H9 (cell line): Measurements from ENCODE around the gene GOLGA8S. TPM values are rescaled to one million over a fixed set of nuclear protein-coding genes. Genes with fewer than 3 reads are reported as not detected.
A peak's percentile ranks its signal among the peaks of the same experiment; 100 is the strongest.
"Not testable (repeated sequence)": the region's sequence is repeated elsewhere in the genome, so short reads cannot be mapped to it uniquely, and the experiment has no call there.

Experiments
- DNase-seq: peaks from one replicate; pipeline ENCODE4 v3.0.0-alpha.2; 2017
- H2AFZ ChIP-seq: one replicate; pipeline ENCODE4 v1.6.1; 2013; ENCODE audit warnings: mild to moderate bottlenecking, low read length, control low read depth, moderate library complexity
- H2AK5ac ChIP-seq: 2 replicates; pipeline ENCODE4 v1.6.1; 2013; ENCODE audit warnings: low read length, control low read depth, mixed read lengths; ENCODE audit not compliant: insufficient read length
- H2BK120ac ChIP-seq: one replicate; pipeline ENCODE4 v1.6.1; 2013; ENCODE audit warnings: low read depth, mild to moderate bottlenecking, low read length, control low read depth, inconsistent platforms; ENCODE audit not compliant: poor library complexity, severe bottlenecking
- H2BK12ac ChIP-seq: 2 replicates; pipeline ENCODE4 v1.6.1; 2013; ENCODE audit warnings: low read length, control low read depth, mixed read lengths, low read depth; ENCODE audit not compliant: insufficient read length
- H2BK15ac ChIP-seq: 2 replicates; pipeline ENCODE4 v1.6.1; 2013; ENCODE audit warnings: low read depth, low read length, control low read depth
- H2BK20ac ChIP-seq: one replicate; pipeline ENCODE4 v1.6.1; 2013; ENCODE audit warnings: low read depth, mild to moderate bottlenecking, low read length, control low read depth, inconsistent platforms; ENCODE audit not compliant: poor library complexity, severe bottlenecking
- H2BK5ac ChIP-seq: 2 replicates; pipeline ENCODE4 v1.6.1; 2013; ENCODE audit warnings: low read length, control low read depth, mixed read lengths; ENCODE audit not compliant: insufficient read length
- H3K14ac ChIP-seq: 2 replicates; pipeline ENCODE4 v1.6.1; 2013; ENCODE audit warnings: low read length, control low read depth; ENCODE audit not compliant: insufficient read depth
- H3K18ac ChIP-seq: 2 replicates; pipeline ENCODE4 v1.6.1; 2013; ENCODE audit warnings: low read depth, mild to moderate bottlenecking, mixed read lengths, low read length, control low read depth; ENCODE audit not compliant: insufficient read length
- H3K23ac ChIP-seq: 2 replicates; pipeline ENCODE4 v1.6.1; 2013; ENCODE audit warnings: low read length, control low read depth, mixed read lengths, low read depth; ENCODE audit not compliant: insufficient read length
- H3K23me2 ChIP-seq: 2 replicates; pipeline ENCODE4 v1.6.1; 2013; ENCODE audit warnings: low read depth, mild to moderate bottlenecking, mixed read lengths, low read length, control low read depth; ENCODE audit not compliant: insufficient read length, poor library complexity, severe bottlenecking
- H3K27ac ChIP-seq: 2 replicates; pipeline ENCODE4 v1.5.1; 2013; ENCODE audit warnings: low read length, control low read depth, mixed read lengths, low read depth; ENCODE audit not compliant: insufficient read length
- H3K27me3 ChIP-seq: 2 replicates; pipeline ENCODE4 v1.6.1; 2013; ENCODE audit warnings: low read length, control low read depth, inconsistent platforms; ENCODE audit not compliant: insufficient read depth
- H3K4ac ChIP-seq: 2 replicates; pipeline ENCODE4 v1.6.1; 2013; ENCODE audit warnings: low read depth, mild to moderate bottlenecking, control low read depth, inconsistent platforms, low read length, moderate library complexity
- H3K4me1 ChIP-seq: 2 replicates; pipeline ENCODE4 v1.6.1; 2013; ENCODE audit warnings: low read length, control low read depth, inconsistent platforms; ENCODE audit not compliant: insufficient read depth
- H3K4me2 ChIP-seq: 2 replicates; pipeline ENCODE4 v1.6.1; 2013; ENCODE audit warnings: low read length, control low read depth, mixed read lengths; ENCODE audit not compliant: insufficient read length, insufficient read depth
- H3K56ac ChIP-seq: 2 replicates; pipeline ENCODE4 v1.6.1; 2013; ENCODE audit warnings: low read depth, mild to moderate bottlenecking, mixed read lengths, low read length, control low read depth; ENCODE audit not compliant: insufficient read length
- H3K79me1 ChIP-seq: 2 replicates; pipeline ENCODE4 v1.6.1; 2013; ENCODE audit warnings: low read depth, mild to moderate bottlenecking, moderate library complexity, low read length, control low read depth, inconsistent platforms; ENCODE audit not compliant: insufficient read depth, poor library complexity, severe bottlenecking
- H3K79me2 ChIP-seq: 2 replicates; pipeline ENCODE4 v1.6.1; 2013; ENCODE audit warnings: low read length, control low read depth, inconsistent platforms; ENCODE audit not compliant: insufficient read depth
- H3K9ac ChIP-seq: 2 replicates; pipeline ENCODE4 v1.6.1; 2013; ENCODE audit warnings: low read length, control low read depth, mixed read lengths; ENCODE audit not compliant: insufficient read length; ENCODE audit errors: extremely low read depth
- H3K9me3 ChIP-seq: one replicate; pipeline ENCODE4 v1.6.1; 2013; ENCODE audit warnings: low read depth, low read length, inconsistent platforms; ENCODE audit not compliant: control insufficient read depth
- H3T11ph ChIP-seq: one replicate; pipeline ENCODE4 v1.6.1; 2013; ENCODE audit warnings: mild to moderate bottlenecking, low read length, control low read depth, inconsistent platforms
- H4K20me1 ChIP-seq: one replicate; pipeline ENCODE4 v1.6.1; 2013; ENCODE audit not compliant: control insufficient read depth, insufficient read length, insufficient read depth
- H4K5ac ChIP-seq: 2 replicates; pipeline ENCODE4 v1.6.1; 2013; ENCODE audit warnings: low read depth, mild to moderate bottlenecking, mixed read lengths, low read length, control low read depth; ENCODE audit not compliant: insufficient read length
- H4K8ac ChIP-seq: replicated peaks from 2 replicates; pipeline ENCODE4 v1.6.1; 2013; ENCODE audit warnings: low read length, control low read depth, mixed read lengths, low read depth; ENCODE audit not compliant: insufficient read length
- H4K91ac ChIP-seq: 2 replicates; pipeline ENCODE4 v1.6.1; 2013; ENCODE audit warnings: low read depth, mild to moderate bottlenecking, moderate library complexity, mixed read lengths, low read length, control low read depth; ENCODE audit not compliant: insufficient read length
- H3K27ac Mint-ChIP-seq, 3 experiments: 2 replicates in 2 of 3; 3 replicates in 1 of 3; pipeline ENCODE4 v1.8.0; 2020 to 2021; ENCODE audit warnings: mixed read lengths in 3 of 3, mild to moderate bottlenecking in 1 of 3, moderate library complexity in 1 of 3
- H3K27me3 Mint-ChIP-seq: 2 replicates; pipeline ENCODE4 v1.8.0; 2021; ENCODE audit warnings: low read depth, mild to moderate bottlenecking, moderate library complexity, mixed read lengths
- H3K36me3 Mint-ChIP-seq, 3 experiments: 2 replicates in 2 of 3; 3 replicates in 1 of 3; pipeline ENCODE4 v1.8.0; 2020 to 2021; ENCODE audit warnings: low read depth in 3 of 3, mixed read lengths in 3 of 3; ENCODE audit not compliant: insufficient read depth in 1 of 3
- H3K4me1 Mint-ChIP-seq, 2 experiments: 2 replicates each; pipeline ENCODE4 v1.8.0; 2020; ENCODE audit warnings: mixed read lengths in 2 of 2
- H3K4me3 Mint-ChIP-seq, 2 experiments: 2 replicates in 1 of 2; 3 replicates in 1 of 2; pipeline ENCODE4 v1.8.0; 2020 to 2021; ENCODE audit warnings: mild to moderate bottlenecking in 2 of 2, mixed read lengths in 2 of 2, moderate library complexity in 1 of 2
- H3K9me3 Mint-ChIP-seq, 2 experiments: 2 replicates in 1 of 2; 3 replicates in 1 of 2; pipeline ENCODE4 v1.8.0; 2020; ENCODE audit warnings: mild to moderate bottlenecking in 2 of 2, mixed read lengths in 2 of 2, moderate library complexity in 1 of 2
- WGBS: extraction: QIAGEN DNeasy Blood & Tissue Kit; methylation state at CpG from one replicate; pipeline ENCODE4 v1.1.7; 2013; ENCODE audit warnings: missing lambda C conversion rate, low lambda C conversion rate, mixed read lengths; ENCODE audit not compliant: insufficient read length; ENCODE audit errors: extremely low coverage; 5-methylcytosine and 5-hydroxymethylcytosine counted together
- total RNA-seq: library from RNA; stranded (reverse); gene quantifications from 2 replicates; pipeline ENCODE4 v1.2.1, GENCODE V29; 2021
- TF ChIP-seq, protein P1 (sequence below): fragments of 200-600 bp; sonication (generic); conservative IDR thresholded peaks from 3 replicates; pipeline ENCODE4 v1.8.0; 2021; ENCODE audit warnings: antibody characterized with exemption, mild to moderate bottlenecking

GOLGA8S gene
- total RNA-seq, 1 experiment from 2014 or later: 0.07 TPM

DNA sequence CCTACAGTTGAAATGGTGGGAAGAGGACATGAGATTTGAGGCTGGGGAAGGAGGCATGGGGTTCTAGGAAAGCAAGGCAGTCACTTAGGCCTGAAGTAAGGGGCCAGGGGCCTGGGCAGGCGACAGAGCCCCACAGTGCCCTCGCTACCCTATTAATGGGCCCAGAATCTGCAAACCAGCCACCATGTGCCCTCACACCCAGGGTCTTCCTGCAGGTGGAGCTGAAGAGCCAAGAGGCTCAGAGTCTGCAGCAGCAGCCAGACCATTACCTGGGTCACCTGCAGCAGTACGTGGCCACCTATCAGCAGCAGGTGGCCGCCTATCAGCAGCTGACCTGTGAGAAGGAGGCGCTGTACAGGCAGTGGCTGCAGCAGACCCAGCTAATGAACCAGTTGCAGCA is 8.1 kb downstream of the GOLGA8S start:
- H3K27ac Mint-ChIP-seq, H3T11ph ChIP-seq, H3K23me2 ChIP-seq, H3K4me1 Mint-ChIP-seq, H4K8ac ChIP-seq, H3K27me3 ChIP-seq, H2BK12ac ChIP-seq, H2BK120ac ChIP-seq, H2AK5ac ChIP-seq, H2BK5ac ChIP-seq, H3K4ac ChIP-seq, H3K36me3 Mint-ChIP-seq, H4K91ac ChIP-seq, H4K20me1 ChIP-seq, H3K4me2 ChIP-seq, H3K14ac ChIP-seq, H3K56ac ChIP-seq, H3K4me1 ChIP-seq, H3K9ac ChIP-seq, H3K9me3 Mint-ChIP-seq, H4K5ac ChIP-seq, H2BK15ac ChIP-seq, DNase-seq, H3K9me3 ChIP-seq, H2BK20ac ChIP-seq, H3K4me3 Mint-ChIP-seq, H3K27ac ChIP-seq, H3K23ac ChIP-seq, H3K79me1 ChIP-seq, H3K18ac ChIP-seq, H3K27me3 Mint-ChIP-seq, H3K79me2 ChIP-seq, H2AFZ ChIP-seq: not testable (repeated sequence)
- TF ChIP-seq, protein P1, sequence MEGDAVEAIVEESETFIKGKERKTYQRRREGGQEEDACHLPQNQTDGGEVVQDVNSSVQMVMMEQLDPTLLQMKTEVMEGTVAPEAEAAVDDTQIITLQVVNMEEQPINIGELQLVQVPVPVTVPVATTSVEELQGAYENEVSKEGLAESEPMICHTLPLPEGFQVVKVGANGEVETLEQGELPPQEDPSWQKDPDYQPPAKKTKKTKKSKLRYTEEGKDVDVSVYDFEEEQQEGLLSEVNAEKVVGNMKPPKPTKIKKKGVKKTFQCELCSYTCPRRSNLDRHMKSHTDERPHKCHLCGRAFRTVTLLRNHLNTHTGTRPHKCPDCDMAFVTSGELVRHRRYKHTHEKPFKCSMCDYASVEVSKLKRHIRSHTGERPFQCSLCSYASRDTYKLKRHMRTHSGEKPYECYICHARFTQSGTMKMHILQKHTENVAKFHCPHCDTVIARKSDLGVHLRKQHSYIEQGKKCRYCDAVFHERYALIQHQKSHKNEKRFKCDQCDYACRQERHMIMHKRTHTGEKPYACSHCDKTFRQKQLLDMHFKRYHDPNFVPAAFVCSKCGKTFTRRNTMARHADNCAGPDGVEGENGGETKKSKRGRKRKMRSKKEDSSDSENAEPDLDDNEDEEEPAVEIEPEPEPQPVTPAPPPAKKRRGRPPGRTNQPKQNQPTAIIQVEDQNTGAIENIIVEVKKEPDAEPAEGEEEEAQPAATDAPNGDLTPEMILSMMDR: peak; percentile 30; the same call in 2 of the 3 replicates
- no CpG with 5 or more reads among the region's 5 CpGs for WGBS
